ENCODE data around the gene PHETA1. TPM values are rescaled to one million over a fixed set of nuclear protein-coding genes. Genes with fewer than 3 reads are reported as not detected.

PHETA1 gene
- polyA plus RNA-seq, 3 donors = 3.4 to 15.3 (median 4.9) TPM

- Histone ChIP-seq H3K27ac (ENCODE audit: low read depth in 1 of 2, low read length in 2 of 2) (peak overlapping the region; percentile 65 to 93), H3K27me3 (ENCODE audit: control insufficient read depth in 2 of 2, insufficient read depth in 2 of 2, low read length in 2 of 2) (no peaks in the 10 kb centered on the region), H3K9ac (ENCODE audit: insufficient read depth, low read length, poor library complexity, severe bottlenecking) (peak overlapping the region; percentile 99), H3K4me2 (replicated peaks; ENCODE audit: extremely low read depth, low read length, poor library complexity, severe bottlenecking) (peak overlapping the region; percentile 87), H3K4me3 (replicated peaks in 1 of 3; ENCODE audit: low read depth in 2 of 3, low read length in 3 of 3) (peak overlapping the region; percentile 91 to 99 (median 91)), H3K36me3 (replicated peaks in 1 of 2; ENCODE audit: control insufficient read depth in 1 of 2, insufficient read depth in 2 of 2, low read length in 2 of 2) (peaks cover 8 to 25% of the 10 kb centered on the region in 2 donors), H2AFZ (ENCODE audit: insufficient read depth, low read depth, low read length, poor library complexity, severe bottlenecking) (no peak overlapping the region), H4K20me1 (ENCODE audit: insufficient read depth, low read length) (peaks cover 91% of the 10 kb centered on the region), H3K9me3 (replicated peaks in 1 of 2; ENCODE audit: control insufficient read depth in 1 of 2, insufficient read depth in 1 of 2, low read length in 2 of 2) (no peaks in the 10 kb centered on the region), H3K4me1 (ENCODE audit: control insufficient read depth in 1 of 2, insufficient read depth in 2 of 2, low read length in 2 of 2) (peaks cover 79 to 82% of the 10 kb centered on the region in 2 donors), H3K79me2 (ENCODE audit: insufficient read depth, low read length) (peaks cover 94% of the 10 kb centered on the region)
- DNase-seq = peak in 1 of 3 donors; percentile 56
- peaks cover 0 to 1% (median 0%) of the 10 kb centered on the region in 7 donors for H3K9me3 Mint-ChIP-seq
- H3K4me1 Mint-ChIP-seq = peaks cover 74% of the 10 kb centered on the region
- no peak for TF ChIP-seq CTCF (IDR thresholded peaks at IDR 0.05)
- peak overlapping the region; percentile 92 to 96 for H3K4me3 Mint-ChIP-seq
- H3K27me3 Mint-ChIP-seq (ENCODE audit: low read depth in 3 of 3) = no peaks in the 10 kb centered on the region
- peak overlapping the region; percentile 82 to 98 (median 86) for H3K27ac Mint-ChIP-seq
- WGBS (ENCODE audit: insufficient coverage) = 9% methylated on average over 11 of the region's 14 CpGs
- peaks cover 16 to 53% of the 10 kb centered on the region in 2 donors for H3K36me3 Mint-ChIP-seq
- intact Hi-C loops (cut with micrococcal nuclease) = loop anchor here (2.0 to 10.0 kb wide), 4 partner anchors 17 to 95 kb away; no protein-coding TSS in a partner anchor
Observed at GRCh38 chr12:111409780-111410430, 41.0 kb upstream of the PHETA1 start.

- H3K27me3 Mint-ChIP-seq (ENCODE audit: low read depth in 3 of 3) = no peaks in the 10 kb centered on the region
- no peak overlapping the region for H2AFZ ChIP-seq (ENCODE audit: insufficient read depth, low read depth, low read length, poor library complexity, severe bottlenecking)
- peaks cover 79 to 82% of the 10 kb centered on the region in 2 donors for H3K4me1 ChIP-seq (ENCODE audit: control insufficient read depth in 1 of 2, insufficient read depth in 2 of 2, low read length in 2 of 2)
- TF ChIP-seq CTCF (IDR thresholded peaks at IDR 0.05) = no peak
- H3K27ac Mint-ChIP-seq = peak overlapping the region; percentile 60 to 98 (median 84)
- peaks cover 94% of the 10 kb centered on the region for H3K79me2 ChIP-seq (ENCODE audit: insufficient read depth, low read length)
- H3K9ac ChIP-seq (ENCODE audit: insufficient read depth, low read length, poor library complexity, severe bottlenecking) = peak overlapping the region; percentile 99
- H3K4me1 Mint-ChIP-seq = peaks cover 74% of the 10 kb centered on the region
- peaks cover 8 to 20% of the 10 kb centered on the region in 2 donors for H3K36me3 ChIP-seq (replicated peaks in 1 of 2; ENCODE audit: control insufficient read depth in 1 of 2, insufficient read depth in 2 of 2, low read length in 2 of 2)
- peak overlapping the region; percentile 87 for H3K4me2 ChIP-seq (replicated peaks; ENCODE audit: extremely low read depth, low read length, poor library complexity, severe bottlenecking)
- WGBS (ENCODE audit: insufficient coverage) = 2% methylated on average over 15 of the region's 15 CpGs
- H3K4me3 ChIP-seq (replicated peaks in 1 of 3; ENCODE audit: low read depth in 2 of 3, low read length in 3 of 3) = peak overlapping the region; percentile 91 to 99 (median 91)
- peaks cover 15 to 48% of the 10 kb centered on the region in 2 donors for H3K36me3 Mint-ChIP-seq
- no peaks in the 10 kb centered on the region for H3K27me3 ChIP-seq (ENCODE audit: control insufficient read depth in 2 of 2, insufficient read depth in 2 of 2, low read length in 2 of 2)
- peak in 2 of 3 donors; percentile 52 to 69 for DNase-seq
- peaks cover 0 to 1% (median 0%) of the 10 kb centered on the region in 7 donors for H3K9me3 Mint-ChIP-seq
- peak overlapping the region; percentile 92 to 96 for H3K4me3 Mint-ChIP-seq
- peak overlapping the region; percentile 65 to 93 for H3K27ac ChIP-seq (ENCODE audit: low read depth in 1 of 2, low read length in 2 of 2)
- intact Hi-C loops (cut with micrococcal nuclease) = loop anchor here (2.0 to 10.0 kb wide), 3 partner anchors 17 to 95 kb away; no protein-coding TSS in a partner anchor
- no peaks in the 10 kb centered on the region for H3K9me3 ChIP-seq (replicated peaks in 1 of 2; ENCODE audit: control insufficient read depth in 1 of 2, insufficient read depth in 1 of 2, low read length in 2 of 2)
- peaks cover 87% of the 10 kb centered on the region for H4K20me1 ChIP-seq (ENCODE audit: insufficient read depth, low read length)
Observed at GRCh38 chr12:111409403-111409779, 40.5 kb upstream of the PHETA1 start.
